ENCODE measurements around the gene KDELR3. TPM values are rescaled to one million over a fixed set of nuclear protein-coding genes. Genes with fewer than 3 reads are reported as not detected.

KDELR3 gene
- total RNA-seq, 2 experiments from 2014 or later: not detected

DNA sequence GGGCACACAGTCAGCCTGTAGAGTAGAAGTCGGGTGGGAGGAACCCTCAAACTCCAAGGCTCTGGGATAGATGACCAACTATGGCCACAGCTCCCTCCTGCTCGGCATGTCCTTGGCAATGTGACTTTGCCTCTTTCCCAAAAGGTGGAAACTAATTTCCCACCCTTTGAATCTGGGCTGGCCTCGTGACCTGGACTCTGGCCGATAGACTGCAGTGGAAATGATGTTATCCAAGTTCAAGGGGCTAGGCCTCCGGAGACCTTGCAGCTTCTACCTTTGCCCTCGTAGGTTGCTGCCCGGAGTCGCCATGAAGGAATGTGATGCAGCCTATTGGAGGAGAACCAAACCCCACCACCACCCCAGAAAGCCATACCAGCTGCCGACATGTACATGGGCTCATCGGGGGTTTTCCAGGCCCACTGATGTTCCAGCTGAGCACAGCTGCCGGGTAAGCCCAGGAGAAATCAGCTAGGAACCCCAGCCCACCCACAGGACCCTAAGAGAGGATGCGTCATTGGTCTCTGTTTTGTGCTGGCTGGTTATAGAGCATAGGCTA, 43.3 kb upstream of the KDELR3 start:
- H3K27ac ChIP-seq (ENCODE audit: low read depth, low read length, poor library complexity, severe bottlenecking): no peak overlapping the region
- DNase-seq (ENCODE audit: low spot score): no peak
- H4K20me1 ChIP-seq (ENCODE audit: insufficient read depth, low read length): no peaks in the 10 kb centered on the region
- no TSS peak for BruUV-seq (replicated peaks)
- no peaks in the 10 kb centered on the region for H3K9me3 ChIP-seq (ENCODE audit: low read length)
- ChIA-PET CTCF (ENCODE audit: unreplicated experiment) (no interaction called here), POLR2A (no interaction called here)
- no peak overlapping the region for H3K4me2 ChIP-seq (ENCODE audit: low read length)
- H3K79me2 ChIP-seq (ENCODE audit: insufficient read depth, low read depth, low read length): no peaks in the 10 kb centered on the region
- TF ChIP-seq, protein P1, sequence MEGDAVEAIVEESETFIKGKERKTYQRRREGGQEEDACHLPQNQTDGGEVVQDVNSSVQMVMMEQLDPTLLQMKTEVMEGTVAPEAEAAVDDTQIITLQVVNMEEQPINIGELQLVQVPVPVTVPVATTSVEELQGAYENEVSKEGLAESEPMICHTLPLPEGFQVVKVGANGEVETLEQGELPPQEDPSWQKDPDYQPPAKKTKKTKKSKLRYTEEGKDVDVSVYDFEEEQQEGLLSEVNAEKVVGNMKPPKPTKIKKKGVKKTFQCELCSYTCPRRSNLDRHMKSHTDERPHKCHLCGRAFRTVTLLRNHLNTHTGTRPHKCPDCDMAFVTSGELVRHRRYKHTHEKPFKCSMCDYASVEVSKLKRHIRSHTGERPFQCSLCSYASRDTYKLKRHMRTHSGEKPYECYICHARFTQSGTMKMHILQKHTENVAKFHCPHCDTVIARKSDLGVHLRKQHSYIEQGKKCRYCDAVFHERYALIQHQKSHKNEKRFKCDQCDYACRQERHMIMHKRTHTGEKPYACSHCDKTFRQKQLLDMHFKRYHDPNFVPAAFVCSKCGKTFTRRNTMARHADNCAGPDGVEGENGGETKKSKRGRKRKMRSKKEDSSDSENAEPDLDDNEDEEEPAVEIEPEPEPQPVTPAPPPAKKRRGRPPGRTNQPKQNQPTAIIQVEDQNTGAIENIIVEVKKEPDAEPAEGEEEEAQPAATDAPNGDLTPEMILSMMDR (conservative IDR thresholded peaks at IDR 0.05; ENCODE audit: low read length): no peak
- no peak for TF ChIP-seq EZH2phosphoT487 (IDR thresholded peaks at IDR 0.05; ENCODE audit: borderline replicate concordance, low read depth, low read length)
- H2AFZ ChIP-seq (ENCODE audit: low read length): no peak overlapping the region
- peaks cover 3% of the 10 kb centered on the region for H3K4me1 ChIP-seq (ENCODE audit: insufficient read depth, low read length, poor library complexity, severe bottlenecking)
- H3K4me3 ChIP-seq (ENCODE audit: low read depth, low read length, poor library complexity, severe bottlenecking): no peak overlapping the region
- H3K36me3 ChIP-seq (ENCODE audit: insufficient read depth, low read length): no peaks in the 10 kb centered on the region
- no peaks in the 10 kb centered on the region for H3K9me2 ChIP-seq (ENCODE audit: insufficient read depth, low read length)
- intact Hi-C loops (cut with micrococcal nuclease; ENCODE audit: unreplicated experiment): no loop called here

DNA sequence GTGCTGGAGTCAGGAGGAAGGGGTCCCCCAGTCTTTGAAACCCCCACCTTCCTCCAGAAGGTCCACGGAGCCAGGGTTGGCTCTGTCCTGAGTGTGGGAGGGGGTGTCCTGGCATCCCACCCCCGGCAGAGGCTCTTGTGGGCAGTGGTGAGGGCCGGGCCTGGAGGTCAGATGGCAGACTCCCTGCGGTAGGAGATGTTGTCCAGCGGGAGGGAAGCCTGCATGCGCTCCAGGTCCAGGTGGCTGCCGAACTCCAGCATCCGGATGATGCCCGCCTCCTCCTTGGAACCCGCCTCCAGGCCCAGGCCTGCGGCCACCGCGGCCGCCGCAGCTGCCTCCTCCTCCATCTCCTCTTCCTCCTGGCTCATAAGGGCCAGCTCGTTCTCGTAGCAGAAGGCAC, 41.3 kb upstream of the KDELR3 start:
- Histone ChIP-seq H3K4me2 (ENCODE audit: low read length) (no peak overlapping the region), H3K4me1 (ENCODE audit: insufficient read depth, low read length, poor library complexity, severe bottlenecking) (peaks cover 3% of the 10 kb centered on the region), H3K9me3 (ENCODE audit: low read length) (no peaks in the 10 kb centered on the region), H3K36me3 (ENCODE audit: insufficient read depth, low read length) (no peaks in the 10 kb centered on the region), H3K4me3 (ENCODE audit: low read depth, low read length, poor library complexity, severe bottlenecking) (no peak overlapping the region), H2AFZ (ENCODE audit: low read length) (no peak overlapping the region), H3K27ac (ENCODE audit: low read depth, low read length, poor library complexity, severe bottlenecking) (no peak overlapping the region), H3K9me2 (ENCODE audit: insufficient read depth, low read length) (no peaks in the 10 kb centered on the region), H4K20me1 (ENCODE audit: insufficient read depth, low read length) (no peaks in the 10 kb centered on the region), H3K79me2 (ENCODE audit: insufficient read depth, low read depth, low read length) (no peaks in the 10 kb centered on the region)
- intact Hi-C loops (cut with micrococcal nuclease; ENCODE audit: unreplicated experiment): no loop called here
- TF ChIP-seq EZH2phosphoT487 (IDR thresholded peaks at IDR 0.05; ENCODE audit: borderline replicate concordance, low read depth, low read length): no peak
- TF ChIP-seq, protein P1 (conservative IDR thresholded peaks at IDR 0.05; ENCODE audit: low read length): no peak
- ChIA-PET CTCF (ENCODE audit: unreplicated experiment) (interaction anchor here (0.6 kb wide), 2 partner anchors 9 to 22 kb away, joined by 5 to 7 read pairs; no protein-coding TSS in a partner anchor), POLR2A (no interaction called here)
- BruUV-seq (replicated peaks): no TSS peak
- no peak for DNase-seq (ENCODE audit: low spot score)

DNA sequence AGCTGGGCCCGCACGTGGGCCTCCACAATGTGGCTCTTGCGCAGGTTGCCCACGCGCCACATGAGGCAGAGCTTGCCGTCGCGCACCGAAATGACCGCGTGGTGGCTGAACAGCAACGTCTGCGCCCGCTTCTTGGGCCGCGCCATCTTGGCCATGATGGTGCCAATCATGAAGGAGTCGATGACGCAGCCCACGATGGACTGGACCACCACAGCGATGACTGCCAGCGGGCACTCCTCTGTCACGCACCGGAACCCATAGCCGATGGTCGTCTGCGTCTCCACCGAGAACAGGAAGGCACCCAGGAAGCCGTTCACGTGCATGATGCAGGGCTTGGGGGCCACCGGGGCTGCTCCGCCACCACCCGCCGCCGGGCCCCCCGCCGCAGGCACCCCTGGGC, 40.4 kb upstream of the KDELR3 start:
- no TSS peak for BruUV-seq (replicated peaks)
- ChIA-PET CTCF (ENCODE audit: unreplicated experiment) (no interaction called here), POLR2A (no interaction called here)
- no peak for DNase-seq (ENCODE audit: low spot score)
- TF ChIP-seq EZH2phosphoT487 (IDR thresholded peaks at IDR 0.05; ENCODE audit: borderline replicate concordance, low read depth, low read length): no peak
- TF ChIP-seq, protein P1 (conservative IDR thresholded peaks at IDR 0.05; ENCODE audit: low read length): no peak
- H3K79me2 ChIP-seq (ENCODE audit: insufficient read depth, low read depth, low read length): no peaks in the 10 kb centered on the region
- H3K9me3 ChIP-seq (ENCODE audit: low read length): no peaks in the 10 kb centered on the region
- no peaks in the 10 kb centered on the region for H3K9me2 ChIP-seq (ENCODE audit: insufficient read depth, low read length)
- peaks cover 3% of the 10 kb centered on the region for H3K4me1 ChIP-seq (ENCODE audit: insufficient read depth, low read length, poor library complexity, severe bottlenecking)
- intact Hi-C loops (cut with micrococcal nuclease; ENCODE audit: unreplicated experiment): no loop called here
- H3K4me3 ChIP-seq (ENCODE audit: low read depth, low read length, poor library complexity, severe bottlenecking): no peak overlapping the region
- H3K36me3 ChIP-seq (ENCODE audit: insufficient read depth, low read length): no peaks in the 10 kb centered on the region
- H3K27ac ChIP-seq (ENCODE audit: low read depth, low read length, poor library complexity, severe bottlenecking): no peak overlapping the region
- no peak overlapping the region for H2AFZ ChIP-seq (ENCODE audit: low read length)
- H3K4me2 ChIP-seq (ENCODE audit: low read length): no peak overlapping the region
- H4K20me1 ChIP-seq (ENCODE audit: insufficient read depth, low read length): no peaks in the 10 kb centered on the region

Data from OCI-LY7 (cell line).